Esophagus muscularis mucosa (tissue), 4 donors: ENCODE measurements around the gene F10.

Experiments used
- EP300 ChIP-seq: sonication (generic); formaldehyde crosslinking; IDR thresholded peaks from one replicate; pipeline ENCODE4 v1.6.1; 2017; ENCODE audit warnings: antibody characterized with exemption
- POLR2AphosphoS5 ChIP-seq, 2 donors: sonication (generic); formaldehyde crosslinking; IDR thresholded peaks; one replicate each; pipeline ENCODE4 v1.6.1; 2017; ENCODE audit warnings: antibody characterized with exemption in 2 of 2
- TF ChIP-seq, protein P1 (sequence below), 3 experiments: fragments of 200-600 bp in 2 of 3; fragments of 450-650 bp in 1 of 3; sonication (generic) in 2 of 3; IDR thresholded peaks; one replicate each; pipeline ENCODE4 v1.5.1; 2017 to 2019; ENCODE audit warnings: antibody characterized with exemption in 3 of 3, mild to moderate bottlenecking in 2 of 3, moderate library complexity in 1 of 3

DNA sequence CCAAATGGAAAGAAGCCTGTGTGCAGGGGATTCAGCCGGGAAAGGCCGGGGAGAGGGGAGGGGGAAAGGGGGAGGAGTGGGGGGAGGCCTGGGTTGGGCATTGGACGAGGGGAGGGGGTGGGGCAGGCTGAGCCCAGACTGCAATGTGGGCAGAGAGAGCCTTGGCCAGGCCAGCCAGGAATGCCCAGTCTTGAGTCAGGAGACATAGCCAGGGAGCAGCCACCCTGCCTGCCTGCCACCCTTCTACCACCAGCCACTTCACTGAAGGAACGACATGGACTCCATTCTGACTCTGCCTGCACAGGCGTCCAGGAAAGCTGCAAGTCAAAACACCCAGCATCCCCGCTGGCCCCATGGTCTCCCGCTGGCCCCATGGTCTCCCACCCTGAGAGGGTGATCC, 36.3 kb downstream of the F10 start:
- TF ChIP-seq, protein P1, sequence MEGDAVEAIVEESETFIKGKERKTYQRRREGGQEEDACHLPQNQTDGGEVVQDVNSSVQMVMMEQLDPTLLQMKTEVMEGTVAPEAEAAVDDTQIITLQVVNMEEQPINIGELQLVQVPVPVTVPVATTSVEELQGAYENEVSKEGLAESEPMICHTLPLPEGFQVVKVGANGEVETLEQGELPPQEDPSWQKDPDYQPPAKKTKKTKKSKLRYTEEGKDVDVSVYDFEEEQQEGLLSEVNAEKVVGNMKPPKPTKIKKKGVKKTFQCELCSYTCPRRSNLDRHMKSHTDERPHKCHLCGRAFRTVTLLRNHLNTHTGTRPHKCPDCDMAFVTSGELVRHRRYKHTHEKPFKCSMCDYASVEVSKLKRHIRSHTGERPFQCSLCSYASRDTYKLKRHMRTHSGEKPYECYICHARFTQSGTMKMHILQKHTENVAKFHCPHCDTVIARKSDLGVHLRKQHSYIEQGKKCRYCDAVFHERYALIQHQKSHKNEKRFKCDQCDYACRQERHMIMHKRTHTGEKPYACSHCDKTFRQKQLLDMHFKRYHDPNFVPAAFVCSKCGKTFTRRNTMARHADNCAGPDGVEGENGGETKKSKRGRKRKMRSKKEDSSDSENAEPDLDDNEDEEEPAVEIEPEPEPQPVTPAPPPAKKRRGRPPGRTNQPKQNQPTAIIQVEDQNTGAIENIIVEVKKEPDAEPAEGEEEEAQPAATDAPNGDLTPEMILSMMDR (IDR thresholded peaks at IDR 0.05), result no peak
- no peak for TF ChIP-seq POLR2AphosphoS5 (IDR thresholded peaks at IDR 0.05)
- TF ChIP-seq EP300, result no peak
